ENCODE measurements around the gene MGST3.
"Not testable (repeated sequence)": the region's sequence is repeated elsewhere in the genome, so short reads cannot be mapped to it uniquely, and the experiment has no call there.

Gene MGST3

DNA sequence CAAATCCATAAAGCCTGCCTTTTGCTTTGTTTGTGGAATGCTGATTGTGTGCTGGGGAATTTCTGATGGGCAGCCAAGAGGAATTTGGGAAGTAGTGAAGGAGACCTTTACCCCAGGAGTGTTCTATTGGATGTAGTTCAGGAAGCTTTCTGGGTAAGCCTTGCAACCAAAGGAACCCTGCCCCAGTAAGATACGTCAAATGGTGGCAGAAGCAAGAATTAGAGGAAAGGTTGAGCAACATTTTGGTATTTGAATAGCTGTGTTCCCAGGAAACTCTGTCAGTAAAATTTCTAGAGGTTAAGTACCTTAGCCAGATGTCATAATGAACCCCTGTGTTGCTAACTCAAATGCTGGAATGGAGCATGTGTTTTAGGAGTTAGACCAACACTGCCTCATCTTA lies 6.4 kb downstream of the MGST3 start:
- Histone ChIP-seq H3K4me1 (no peaks in the 10 kb centered on the region), H3K4me3 (ENCODE audit: low read depth, low read length) (no peak overlapping the region), H3K27me3 (no peaks in the 10 kb centered on the region), H3K36me3 (no peaks in the 10 kb centered on the region), H3K9me3 (no peaks in the 10 kb centered on the region)
- no peak for DNase-seq
- TF ChIP-seq, protein P1, sequence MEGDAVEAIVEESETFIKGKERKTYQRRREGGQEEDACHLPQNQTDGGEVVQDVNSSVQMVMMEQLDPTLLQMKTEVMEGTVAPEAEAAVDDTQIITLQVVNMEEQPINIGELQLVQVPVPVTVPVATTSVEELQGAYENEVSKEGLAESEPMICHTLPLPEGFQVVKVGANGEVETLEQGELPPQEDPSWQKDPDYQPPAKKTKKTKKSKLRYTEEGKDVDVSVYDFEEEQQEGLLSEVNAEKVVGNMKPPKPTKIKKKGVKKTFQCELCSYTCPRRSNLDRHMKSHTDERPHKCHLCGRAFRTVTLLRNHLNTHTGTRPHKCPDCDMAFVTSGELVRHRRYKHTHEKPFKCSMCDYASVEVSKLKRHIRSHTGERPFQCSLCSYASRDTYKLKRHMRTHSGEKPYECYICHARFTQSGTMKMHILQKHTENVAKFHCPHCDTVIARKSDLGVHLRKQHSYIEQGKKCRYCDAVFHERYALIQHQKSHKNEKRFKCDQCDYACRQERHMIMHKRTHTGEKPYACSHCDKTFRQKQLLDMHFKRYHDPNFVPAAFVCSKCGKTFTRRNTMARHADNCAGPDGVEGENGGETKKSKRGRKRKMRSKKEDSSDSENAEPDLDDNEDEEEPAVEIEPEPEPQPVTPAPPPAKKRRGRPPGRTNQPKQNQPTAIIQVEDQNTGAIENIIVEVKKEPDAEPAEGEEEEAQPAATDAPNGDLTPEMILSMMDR (IDR thresholded peaks at IDR 0.05; ENCODE audit: low read depth, low read length) = no peak

DNA sequence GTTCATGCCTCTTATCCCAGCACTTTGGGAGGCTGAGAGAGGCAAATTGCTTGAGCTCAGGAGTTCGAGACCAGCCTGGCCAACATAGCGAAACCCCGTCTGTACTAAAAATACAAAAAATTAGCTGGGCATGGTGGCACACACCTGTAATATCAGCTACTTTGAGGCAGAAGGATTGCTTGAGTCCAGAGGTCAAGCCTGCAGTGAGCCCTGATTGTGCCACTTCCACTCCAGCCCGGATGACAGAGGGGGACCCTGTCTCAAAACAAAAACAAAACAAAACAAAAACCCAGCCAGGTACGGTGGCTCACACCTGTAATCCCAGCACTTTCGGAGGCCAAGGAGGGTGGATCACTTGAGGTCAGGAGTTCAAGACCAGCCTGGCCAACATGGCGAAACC lies 7.2 kb downstream of the MGST3 start:
- not testable (repeated sequence) for DNase-seq; H3K4me1 ChIP-seq; H3K4me3 ChIP-seq (ENCODE audit: low read depth, low read length); H3K36me3 ChIP-seq; H3K9me3 ChIP-seq; H3K27me3 ChIP-seq

DNA sequence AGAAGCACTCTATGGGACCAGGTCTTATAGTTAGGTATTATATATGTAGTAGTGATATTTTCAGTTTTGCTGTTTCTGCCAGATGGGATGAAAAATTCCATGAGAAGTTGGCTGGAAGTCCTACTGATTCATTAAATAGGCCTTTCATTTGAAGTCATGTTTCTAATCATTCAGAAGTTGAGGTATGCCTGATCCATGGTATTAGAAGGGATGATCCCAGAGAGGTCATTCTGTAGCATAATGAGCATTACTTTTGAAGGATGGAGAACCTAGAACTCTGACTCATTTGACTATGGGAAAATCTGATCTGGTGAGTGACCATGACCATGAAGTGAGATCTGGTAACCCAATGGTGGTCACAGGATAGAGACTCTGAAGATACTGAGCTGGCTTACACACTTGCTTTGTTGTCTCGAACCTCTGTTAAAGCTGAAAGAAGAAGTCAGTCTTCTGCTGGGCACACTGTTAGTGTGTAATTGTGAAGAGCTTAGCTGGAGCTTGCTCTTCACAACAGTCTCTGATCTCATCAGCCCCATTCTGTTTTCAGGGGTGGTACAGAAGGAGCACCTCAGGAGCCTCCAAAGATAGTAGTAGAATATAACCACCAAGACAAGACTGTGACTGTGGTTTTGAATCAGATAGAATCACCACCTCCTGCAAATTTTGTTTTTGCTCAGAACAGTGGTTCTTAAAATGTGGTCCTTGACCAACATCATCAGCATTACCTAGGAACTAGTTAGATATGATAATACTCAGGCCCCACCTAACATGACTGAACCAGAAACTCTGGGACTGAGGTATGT lies 9.0 kb downstream of the MGST3 start:
- TF ChIP-seq, protein P1 (IDR thresholded peaks at IDR 0.05; ENCODE audit: low read depth, low read length) = no peak
- no peak overlapping the region for H3K4me3 ChIP-seq (ENCODE audit: low read depth, low read length)
- no peaks in the 10 kb centered on the region for H3K4me1 ChIP-seq

DNA sequence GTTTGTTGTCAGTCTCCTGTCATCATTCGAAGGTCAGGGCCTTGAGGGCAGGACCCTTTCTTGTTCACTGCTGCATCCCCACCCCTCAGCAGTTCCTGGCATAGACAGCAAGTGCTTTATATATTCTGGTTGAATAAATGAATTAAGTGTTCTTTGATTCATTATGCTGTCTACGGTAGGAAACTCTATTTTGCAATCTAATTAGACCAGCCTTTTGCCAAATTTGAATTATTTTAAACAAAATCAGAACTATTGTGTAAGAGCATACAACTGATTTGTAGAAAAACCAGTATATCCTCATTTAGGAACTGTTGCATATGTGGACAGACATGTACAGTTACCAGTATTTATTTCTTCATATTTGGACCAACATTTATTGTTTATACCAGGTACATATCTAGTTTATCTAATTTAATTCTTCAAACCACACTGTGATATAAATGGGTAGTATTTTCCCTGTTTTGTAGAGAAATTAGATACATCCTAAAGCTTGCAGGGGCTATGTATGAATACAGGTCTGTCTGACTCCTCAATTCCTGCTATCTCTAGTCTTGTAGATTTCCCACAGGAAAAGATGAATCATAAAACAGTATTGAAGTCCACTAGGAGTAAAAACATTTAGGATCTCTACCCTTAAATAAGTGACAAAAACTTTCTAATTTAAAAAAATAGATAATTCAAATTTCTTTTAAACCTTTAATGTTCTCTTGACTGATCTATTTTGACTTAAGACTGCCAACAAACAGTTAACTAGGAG lies 10.4 kb downstream of the MGST3 start:
- H3K4me3 ChIP-seq (ENCODE audit: low read depth, low read length) = no peak overlapping the region
- TF ChIP-seq, protein P1 (IDR thresholded peaks at IDR 0.05; ENCODE audit: low read depth, low read length) = no peak
- no peaks in the 10 kb centered on the region for H3K9me3 ChIP-seq
- H3K27me3 ChIP-seq = no peaks in the 10 kb centered on the region
- H3K36me3 ChIP-seq = no peaks in the 10 kb centered on the region
- no peak for DNase-seq
- no peaks in the 10 kb centered on the region for H3K4me1 ChIP-seq

More for the DNA sequence above, 9.0 kb downstream of the MGST3 start:
- DNase-seq = no peak
- no peaks in the 10 kb centered on the region for H3K36me3 ChIP-seq
- H3K9me3 ChIP-seq = no peaks in the 10 kb centered on the region
- no peaks in the 10 kb centered on the region for H3K27me3 ChIP-seq

DNA sequence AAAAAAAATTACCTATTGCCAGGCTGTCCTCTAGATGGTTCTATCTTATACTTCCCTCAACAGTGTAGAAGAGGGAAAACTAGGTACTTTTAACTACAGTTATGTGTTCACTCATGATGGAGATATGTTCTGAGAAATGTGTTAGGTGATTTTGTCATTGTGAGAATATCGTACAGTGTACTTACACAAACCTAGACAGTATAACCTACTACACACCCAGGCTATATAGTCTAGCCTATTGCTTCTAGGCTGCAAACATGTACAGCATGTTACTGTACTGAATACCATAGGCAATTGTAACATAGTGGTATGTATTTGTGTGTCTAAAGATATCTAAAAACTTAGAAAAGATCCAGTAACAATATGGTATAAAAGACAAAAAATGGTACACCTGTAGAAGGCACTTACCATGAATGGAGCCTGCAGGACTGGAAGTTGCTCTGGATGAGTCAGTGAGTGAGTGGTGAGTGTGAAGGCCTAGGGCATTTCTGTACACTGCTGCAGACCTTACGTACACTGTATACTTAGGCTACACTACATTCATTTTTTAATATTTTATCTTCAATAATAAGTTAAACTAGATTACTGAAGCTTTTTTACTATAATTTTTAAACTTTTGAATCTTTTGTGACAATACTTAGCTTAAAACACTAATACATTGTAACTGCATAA lies 13.2 kb downstream of the MGST3 start:
- no peak for DNase-seq

More for the DNA sequence above, 13.2 kb downstream of the MGST3 start:
- H3K9me3 ChIP-seq = no peaks in the 10 kb centered on the region
- no peaks in the 10 kb centered on the region for H3K36me3 ChIP-seq
- no peaks in the 10 kb centered on the region for H3K27me3 ChIP-seq
- TF ChIP-seq, protein P1 (IDR thresholded peaks at IDR 0.05; ENCODE audit: low read depth, low read length) = no peak
- no peaks in the 10 kb centered on the region for H3K4me1 ChIP-seq
- no peak overlapping the region for H3K4me3 ChIP-seq (ENCODE audit: low read depth, low read length)
